ENCODE results near the gene MPRIP.

GRCh38 chr17:17164156-17164555 lies 121.9 kb downstream of the MPRIP start:
- TF ChIP-seq CTCF (IDR thresholded peaks at IDR 0.05) (no peak), POLR2A (IDR thresholded peaks at IDR 0.05) (no peak)
